SH-SY5Y (cell line): ENCODE data around the gene PER2.

Experiments
- GATA2 ChIP-seq: IDR thresholded peaks from 2 replicates; pipeline ENCODE4 v1.6.1; 2011; ENCODE audit warnings: mild to moderate bottlenecking, low read depth, low read length
- GATA3 ChIP-seq: IDR thresholded peaks from 2 replicates; pipeline ENCODE4 v1.6.1; 2011; ENCODE audit warnings: low read depth, mild to moderate bottlenecking, low read length, moderate library complexity

- TF ChIP-seq GATA2 (no peak), GATA3 (no peak)
Measured at GRCh38 chr2:238262496-238263122, 25.8 kb downstream of the PER2 start.
